HepG2 (cell line): Measurements from ENCODE around the gene KCNIP4. TPM values are rescaled to one million over a fixed set of nuclear protein-coding genes. Genes with fewer than 3 reads are reported as not detected.

Experiments used
- ATAC-seq: fragments of 200-7000 bp; cut with Tn5 transposase; 3 replicates; pipeline ENCODE4 v1.9.1; 2020; ENCODE audit warnings: mild to moderate bottlenecking, moderate library complexity
- BruUV-seq: library from RNA; stranded (reverse); fragments of 400-500 nt; replicated peaks from 2 replicates; lab custom pipeline; 2021; lab: Mats Ljungman, UMichigan
- CTCF ChIA-PET: fragments of 300-600 bp; formaldehyde crosslinking; extraction: SDS; loops from one replicate; lab custom pipeline; 2021; ENCODE audit warnings: low total read pairs, inconsistent platforms, low intra/inter-chr PET ratio; lab: Yijun Ruan, JAX
- POLR2A ChIA-PET: fragments of 350-600 bp; sonication (Branson Sonifier 250); formaldehyde crosslinking; loops from one replicate; lab custom pipeline; 2020; ENCODE audit warnings: antibody characterized with exemption, inconsistent platforms; lab: Yijun Ruan, JAX
- DNase-seq: peaks from one replicate; pipeline ENCODE4 v3.0.0-alpha.2; 2015; ENCODE audit warnings: low spot score
- FAIRE-seq: peaks from 3 replicates; lab custom pipeline; 2011; peaks lifted over from hg19 to GRCh38; lab: Jason Lieb, UNC
- H2AFZ ChIP-seq: one replicate; pipeline ENCODE4 v1.6.1; 2011; ENCODE audit warnings: low read length, inconsistent platforms
- H3K27ac ChIP-seq: fragments of 300-600 bp; 3 replicates; pipeline ENCODE4 v1.8.0; 2011; ENCODE audit warnings: mixed run types, mild to moderate bottlenecking, mixed read lengths, low read length, inconsistent platforms; ENCODE audit not compliant: insufficient read depth; ENCODE audit errors: extremely low read length
- H3K27me3 ChIP-seq, 2 experiments: fragments of 200-600 bp in 1 of 2; 2 replicates in 1 of 2; 3 replicates in 1 of 2; pipeline versions ENCODE4 v1.6.0 to v1.8.0; 2011; ENCODE audit warnings: low read length in 2 of 2, mild to moderate bottlenecking in 2 of 2, moderate library complexity in 2 of 2, inconsistent platforms in 1 of 2; ENCODE audit not compliant: insufficient read depth in 2 of 2, control insufficient read depth in 1 of 2
- H3K36me3 ChIP-seq, 2 experiments: fragments of 200-600 bp in 1 of 2; replicated peaks in 1 of 2; 2 replicates in 1 of 2; 3 replicates in 1 of 2; pipeline versions ENCODE4 v1.5.1 to v1.8.0; 2011; ENCODE audit warnings: low read length in 2 of 2, inconsistent platforms in 1 of 2; ENCODE audit not compliant: insufficient read depth in 2 of 2, control insufficient read depth in 1 of 2
- H3K4me1 ChIP-seq: 2 replicates; pipeline ENCODE4 v1.5.1; 2012; ENCODE audit warnings: low read length, inconsistent platforms; ENCODE audit not compliant: insufficient read depth
- H3K4me2 ChIP-seq: 2 replicates; pipeline ENCODE4 v1.6.0; 2011; ENCODE audit warnings: low read depth, low read length, inconsistent platforms
- H3K4me3 ChIP-seq, 3 experiments: fragments of 200-600 bp in 1 of 3; sonication (generic), shearing (Covaris generic) in 1 of 3; replicated peaks in 1 of 3; 2 replicates each; pipeline ENCODE4 v1.5.1; 2011 to 2016; ENCODE audit warnings: low read length in 3 of 3, inconsistent platforms in 2 of 3, low read depth in 2 of 3, mild to moderate bottlenecking in 2 of 3, control low read depth in 1 of 3, mixed read lengths in 1 of 3; ENCODE audit not compliant: insufficient read depth in 1 of 3
- H3K79me2 ChIP-seq: one replicate; pipeline ENCODE4 v1.6.1; 2011; ENCODE audit warnings: low read length, inconsistent platforms; ENCODE audit not compliant: insufficient read depth
- H3K9ac ChIP-seq: 2 replicates; pipeline ENCODE4 v1.6.0; 2011; ENCODE audit warnings: mild to moderate bottlenecking, low read depth, low read length, inconsistent platforms; ENCODE audit not compliant: insufficient read depth
- H3K9me3 ChIP-seq: 2 replicates; pipeline ENCODE4 v1.5.1; 2012; ENCODE audit warnings: mild to moderate bottlenecking, low read length
- H4K20me1 ChIP-seq: 2 replicates; pipeline ENCODE4 v1.6.0; 2011; ENCODE audit warnings: inconsistent platforms, mild to moderate bottlenecking, low read length, moderate library complexity; ENCODE audit not compliant: insufficient read depth
- CBFB ChIP-seq: sonication (generic); formaldehyde crosslinking; IDR thresholded peaks from 2 replicates; pipeline ENCODE4 v1.4.0; 2020; ENCODE audit warnings: missing genetic modification reagents
- MLLT10 ChIP-seq: sonication (generic); formaldehyde crosslinking; IDR thresholded peaks from 2 replicates; pipeline ENCODE4 v1.4.0; 2020; ENCODE audit warnings: missing genetic modification reagents
- TP53 ChIP-seq: sonication (generic); formaldehyde crosslinking; conservative IDR thresholded peaks from 2 replicates; pipeline ENCODE4 v1.4.0; 2020; ENCODE audit warnings: missing genetic modification reagents
- XRCC5 ChIP-seq: fragments of 200-400 bp; formaldehyde crosslinking; optimal IDR thresholded peaks from 2 replicates; pipeline ENCODE3; 2017; ENCODE audit warnings: mild to moderate bottlenecking, low read length
- ZFP37 ChIP-seq: sonication (generic); formaldehyde crosslinking; IDR thresholded peaks from 2 replicates; pipeline ENCODE4 v1.4.0; 2020; ENCODE audit warnings: missing genetic modification reagents, borderline replicate concordance
- ZNF263 ChIP-seq: sonication (generic); formaldehyde crosslinking; IDR thresholded peaks from 2 replicates; pipeline ENCODE4 v1.4.0; 2020; ENCODE audit warnings: missing genetic modification reagents
- ZNF343 ChIP-seq: sonication (generic); formaldehyde crosslinking; IDR thresholded peaks from 2 replicates; pipeline ENCODE4 v1.4.0; 2020; ENCODE audit warnings: mild to moderate bottlenecking, missing genetic modification reagents
- ZNF382 ChIP-seq: sonication (generic); formaldehyde crosslinking; IDR thresholded peaks from 2 replicates; pipeline ENCODE4 v1.5.0; 2020; ENCODE audit warnings: missing genetic modification reagents, mild to moderate bottlenecking, borderline replicate concordance
- WGBS: methylation state at CpG from one replicate; pipeline ENCODE4 v1.1.6; 2017; ENCODE audit warnings: low lambda C conversion rate; 5-methylcytosine and 5-hydroxymethylcytosine counted together
- in situ Hi-C: cut with HindIII; loops from 2 replicates; pipeline ENCODE4 v1.10.0; 2017; ENCODE audit warnings: low pct_unique_long_range_greater_than_20kb; ENCODE audit not compliant: extremely low pct_ligation_motif_present
- intact Hi-C: fragments of 100-400 bp; cut with micrococcal nuclease; formaldehyde crosslinking; loops from one replicate; pipeline ENCODE4 v1.10.0; 2022; ENCODE audit not compliant: unreplicated experiment
- polyA plus RNA-seq, 8 experiments: library from polyadenylated mRNA; depleted of rRNA in 3 of 8; stranded (reverse) in 7 of 8; unstranded in 1 of 8; fragments of >200 nt; fragmentation: Illumina TruSeq in 4 of 8; extraction: Trizol in 4 of 8; gene quantifications; 2 replicates each; pipeline versions ENCODE4 v1.2.1 to v1.2.3, GENCODE V29; 2011 to 2016; ENCODE audit warnings: low read depth in 4 of 8, missing spikeins in 1 of 8, mixed read lengths in 1 of 8; ENCODE audit not compliant: insufficient read depth in 1 of 8
- total RNA-seq, 5 experiments: library from RNA; depleted of rRNA; stranded (reverse); fragments of >200 nt; fragmentation: Illumina TruSeq; extraction: Trizol; gene quantifications; 2 replicates each; pipeline ENCODE4 v1.2.3, GENCODE V29; 2016; ENCODE audit warnings: low read depth in 1 of 5
- TF ChIP-seq, protein P1 (sequence below): sonication (generic); formaldehyde crosslinking; IDR thresholded peaks from 2 replicates; pipeline ENCODE4 v1.5.0; 2020; ENCODE audit warnings: missing genetic modification reagents, mild to moderate bottlenecking, borderline replicate concordance
- TF ChIP-seq, protein P2 (sequence below): IDR thresholded peaks from 2 replicates; pipeline ENCODE4 v1.6.1; 2016; ENCODE audit warnings: missing compliant biosample characterization, missing genetic modification reagents, borderline replicate concordance
- TF ChIP-seq, protein P3 (sequence below): sonication (generic); formaldehyde crosslinking; IDR thresholded peaks from 2 replicates; pipeline ENCODE4 v1.8.0; 2022; ENCODE audit warnings: missing genetic modification reagents, low read depth, mild to moderate bottlenecking, borderline replicate concordance
- TF ChIP-seq, protein P4 (sequence below): sonication (generic); formaldehyde crosslinking; IDR thresholded peaks from 2 replicates; pipeline ENCODE4 v1.8.1; 2023; ENCODE audit warnings: missing genetic modification reagents, inconsistent platforms, borderline replicate concordance

KCNIP4 gene
- total and polyA plus RNA-seq, 2 of the 13 experiments (the other 11 are each of a cell fraction or from before 2014, with no cell fraction given) = 0.09 TPM; not detected in 1

DNA sequence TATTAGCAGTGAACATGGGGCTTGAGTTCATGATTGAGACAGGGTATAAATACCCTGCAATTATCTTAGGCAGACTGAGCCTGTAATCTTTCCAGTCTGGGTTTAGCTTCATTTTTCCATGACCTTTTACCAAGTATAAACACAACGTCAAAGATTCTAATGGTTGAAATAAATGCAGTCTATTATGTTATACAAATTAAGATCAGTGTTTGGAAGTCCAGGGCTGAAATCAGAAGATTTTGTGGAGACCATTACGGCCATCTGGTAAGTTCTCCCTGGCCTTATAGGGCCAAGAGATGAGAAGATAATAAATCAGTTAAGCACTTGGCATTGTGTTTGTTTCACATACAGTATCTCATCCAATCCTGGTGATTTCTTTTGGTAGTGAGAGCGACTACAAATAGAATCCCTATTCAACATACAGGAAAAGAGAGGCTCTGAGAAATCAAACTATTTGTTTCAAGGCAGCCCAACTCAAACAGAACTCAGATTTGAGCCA is 822.5 kb downstream of the KCNIP4 start:
- ChIA-PET CTCF (no interaction called here), POLR2A (no interaction called here)
- ATAC-seq = no peak
- Histone ChIP-seq H4K20me1 (no peaks in the 10 kb centered on the region), H3K79me2 (no peaks in the 10 kb centered on the region), H3K27me3 (no peaks in the 10 kb centered on the region), H3K4me3 (no peak overlapping the region), H2AFZ (no peak overlapping the region), H3K36me3 (no peaks in the 10 kb centered on the region), H3K4me2 (no peak overlapping the region), H3K4me1 (no peaks in the 10 kb centered on the region), H3K9ac (no peak overlapping the region), H3K9me3 (peaks cover 46% of the 10 kb centered on the region), H3K27ac (no peak overlapping the region)
- no TSS peak for BruUV-seq
- intact Hi-C loops (no loop called here), in situ Hi-C loops (no loop called here)
- no peak for FAIRE-seq
- no peak for DNase-seq
- no peak for TF ChIP-seq XRCC5
- TF ChIP-seq, protein P1, sequence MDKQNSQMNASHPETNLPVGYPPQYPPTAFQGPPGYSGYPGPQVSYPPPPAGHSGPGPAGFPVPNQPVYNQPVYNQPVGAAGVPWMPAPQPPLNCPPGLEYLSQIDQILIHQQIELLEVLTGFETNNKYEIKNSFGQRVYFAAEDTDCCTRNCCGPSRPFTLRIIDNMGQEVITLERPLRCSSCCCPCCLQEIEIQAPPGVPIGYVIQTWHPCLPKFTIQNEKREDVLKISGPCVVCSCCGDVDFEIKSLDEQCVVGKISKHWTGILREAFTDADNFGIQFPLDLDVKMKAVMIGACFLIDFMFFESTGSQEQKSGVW (CRISPR knock-in tag) = no peak
- WGBS = 8% methylated on average over 3 of the region's 3 CpGs

DNA sequence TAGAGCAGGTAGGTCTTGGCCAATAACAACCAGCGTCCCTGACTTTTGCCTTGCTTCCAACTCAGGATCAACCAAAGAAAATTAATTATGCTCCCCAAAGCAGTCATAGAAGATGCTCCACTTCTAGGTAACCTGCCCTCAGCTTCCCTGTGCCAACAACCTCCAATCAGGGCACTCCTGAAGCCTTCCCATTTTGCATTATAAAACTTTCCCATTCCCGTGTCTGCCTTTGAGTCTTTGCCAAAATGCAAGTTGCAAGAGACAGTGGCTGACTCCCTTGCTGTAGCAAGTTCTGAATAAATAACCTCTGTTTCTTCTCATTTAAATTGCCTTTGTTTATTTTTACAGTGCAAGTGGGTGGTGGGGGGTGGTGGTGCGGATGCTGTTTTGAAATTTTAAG is 830.3 kb downstream of the KCNIP4 start:
- Histone ChIP-seq H4K20me1 (no peaks in the 10 kb centered on the region), H3K27me3 (no peaks in the 10 kb centered on the region), H3K27ac (no peak overlapping the region), H3K4me1 (no peaks in the 10 kb centered on the region), H2AFZ (no peak overlapping the region), H3K4me3 (no peak overlapping the region), H3K9me3 (peaks cover 61% of the 10 kb centered on the region), H3K9ac (no peak overlapping the region), H3K36me3 (no peaks in the 10 kb centered on the region), H3K4me2 (no peak overlapping the region), H3K79me2 (no peaks in the 10 kb centered on the region)
- no TSS peak for BruUV-seq
- no peak for ATAC-seq
- POLR2A ChIA-PET = no interaction called here
- intact Hi-C loops = no loop called here
- WGBS = 0% methylated on average over 2 of the region's 3 CpGs
- no peak for FAIRE-seq
- DNase-seq = no peak
- CTCF ChIA-PET = no interaction called here
- TF ChIP-seq ZNF263 (CRISPR knock-in tag) (no peak), ZNF343 (CRISPR knock-in tag) (no peak), ZNF382 (CRISPR knock-in tag) (no peak), CBFB (CRISPR knock-in tag) (no peak), TP53 (CRISPR knock-in tag) (no peak), MLLT10 (CRISPR knock-in tag) (no peak), ZFP37 (CRISPR knock-in tag) (no peak)
- TF ChIP-seq, protein P2, sequence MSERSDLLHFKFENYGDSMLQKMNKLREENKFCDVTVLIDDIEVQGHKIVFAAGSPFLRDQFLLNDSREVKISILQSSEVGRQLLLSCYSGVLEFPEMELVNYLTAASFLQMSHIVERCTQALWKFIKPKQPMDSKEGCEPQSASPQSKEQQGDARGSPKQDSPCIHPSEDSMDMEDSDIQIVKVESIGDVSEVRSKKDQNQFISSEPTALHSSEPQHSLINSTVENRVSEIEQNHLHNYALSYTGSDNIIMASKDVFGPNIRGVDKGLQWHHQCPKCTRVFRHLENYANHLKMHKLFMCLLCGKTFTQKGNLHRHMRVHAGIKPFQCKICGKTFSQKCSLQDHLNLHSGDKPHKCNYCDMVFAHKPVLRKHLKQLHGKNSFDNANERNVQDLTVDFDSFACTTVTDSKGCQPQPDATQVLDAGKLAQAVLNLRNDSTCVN (CRISPR knock-in tag) = no peak
- TF ChIP-seq, protein P3, sequence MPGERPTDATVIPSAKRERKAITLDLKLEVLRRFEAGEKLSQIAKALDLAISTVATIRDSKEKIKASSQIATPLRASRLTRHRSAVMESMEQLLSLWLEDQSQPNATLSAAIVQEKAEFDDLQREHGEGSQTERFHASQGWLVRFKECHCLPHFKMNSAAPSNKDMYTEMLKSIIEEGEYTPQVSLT = no peak
- TF ChIP-seq, protein P4, sequence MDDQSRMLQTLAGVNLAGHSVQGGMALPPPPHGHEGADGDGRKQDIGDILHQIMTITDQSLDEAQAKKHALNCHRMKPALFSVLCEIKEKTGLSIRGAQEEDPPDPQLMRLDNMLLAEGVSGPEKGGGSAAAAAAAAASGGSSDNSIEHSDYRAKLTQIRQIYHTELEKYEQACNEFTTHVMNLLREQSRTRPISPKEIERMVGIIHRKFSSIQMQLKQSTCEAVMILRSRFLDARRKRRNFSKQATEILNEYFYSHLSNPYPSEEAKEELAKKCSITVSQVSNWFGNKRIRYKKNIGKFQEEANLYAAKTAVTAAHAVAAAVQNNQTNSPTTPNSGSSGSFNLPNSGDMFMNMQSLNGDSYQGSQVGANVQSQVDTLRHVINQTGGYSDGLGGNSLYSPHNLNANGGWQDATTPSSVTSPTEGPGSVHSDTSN = no peak
- TF ChIP-seq, all 625 proteins: peak for 0
- in situ Hi-C loops = no loop called here
